NT2/D1 (cell line): ENCODE data around the gene CTAGE9.
"Not testable (repeated sequence)": the region's sequence is repeated elsewhere in the genome, so short reads cannot be mapped to it uniquely, and the experiment has no call there.

Source experiments
- DNase-seq: peaks from one replicate; pipeline ENCODE4 v3.0.0-alpha.2; 2011; ENCODE audit warnings: low read depth, low spot score
- H3K27me3 ChIP-seq: 2 replicates; pipeline ENCODE4 v1.6.0; 2011; ENCODE audit warnings: mild to moderate bottlenecking; ENCODE audit not compliant: insufficient read length, insufficient read depth
- H3K36me3 ChIP-seq: 2 replicates; pipeline ENCODE4 v1.6.1; 2011; ENCODE audit warnings: mild to moderate bottlenecking, low read length, mixed read lengths; ENCODE audit not compliant: insufficient read depth, insufficient read length
- H3K4me1 ChIP-seq: 2 replicates; pipeline ENCODE4 v1.5.1; 2011; ENCODE audit not compliant: insufficient read depth, insufficient read length
- H3K4me3 ChIP-seq: 2 replicates; pipeline ENCODE4 v1.5.1; 2011; ENCODE audit warnings: low read depth; ENCODE audit not compliant: insufficient read length
- H3K9ac ChIP-seq: 2 replicates; pipeline ENCODE4 v1.6.0; 2011; ENCODE audit warnings: low read depth; ENCODE audit not compliant: insufficient read length
- H3K9me3 ChIP-seq: 2 replicates; pipeline ENCODE4 v1.5.1; 2011; ENCODE audit warnings: mild to moderate bottlenecking, low read length; ENCODE audit not compliant: insufficient read depth
- SUZ12 ChIP-seq: IDR thresholded peaks from 2 replicates; pipeline ENCODE4 v1.6.1; 2011; ENCODE audit not compliant: insufficient read length, insufficient read depth; ENCODE audit errors: extremely low read depth
- YY1 ChIP-seq: IDR thresholded peaks from 2 replicates; pipeline ENCODE4 v1.6.1; 2011; ENCODE audit not compliant: insufficient read length, insufficient read depth
- ZNF274 ChIP-seq: IDR thresholded peaks from 2 replicates; pipeline ENCODE4 v1.6.1; 2011; ENCODE audit warnings: mild to moderate bottlenecking, low read depth, low read length

The CTAGE9 gene

DNA sequence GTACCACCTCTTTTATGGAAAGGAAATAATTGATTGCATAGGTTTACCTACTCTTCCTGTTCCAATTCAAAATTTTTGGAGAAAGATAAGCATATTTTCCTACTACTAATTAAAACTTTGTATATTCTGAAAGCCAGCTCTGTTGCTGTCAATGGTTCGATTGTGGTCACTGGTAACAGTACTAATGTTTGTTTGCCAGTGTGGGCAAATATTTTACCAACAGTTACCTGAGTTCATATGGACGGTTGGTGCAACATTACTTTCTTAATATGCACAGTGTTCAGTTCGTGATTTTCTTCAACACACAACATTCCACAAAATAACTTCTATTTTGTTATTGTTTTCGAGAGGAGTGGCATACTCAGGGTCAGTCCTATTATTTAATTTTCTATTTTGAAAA lies 17.1 kb upstream of the CTAGE9 start:
- no peaks in the 10 kb centered on the region for H3K36me3 ChIP-seq
- no peaks in the 10 kb centered on the region for H3K27me3 ChIP-seq
- no peak for DNase-seq
- peaks cover 15% of the 10 kb centered on the region for H3K9me3 ChIP-seq
- no peak for TF ChIP-seq ZNF274
- TF ChIP-seq SUZ12: no peak
- no peak for TF ChIP-seq YY1
- H3K9ac ChIP-seq: no peak overlapping the region
- H3K4me3 ChIP-seq: no peak overlapping the region
- H3K4me1 ChIP-seq: no peaks in the 10 kb centered on the region

DNA sequence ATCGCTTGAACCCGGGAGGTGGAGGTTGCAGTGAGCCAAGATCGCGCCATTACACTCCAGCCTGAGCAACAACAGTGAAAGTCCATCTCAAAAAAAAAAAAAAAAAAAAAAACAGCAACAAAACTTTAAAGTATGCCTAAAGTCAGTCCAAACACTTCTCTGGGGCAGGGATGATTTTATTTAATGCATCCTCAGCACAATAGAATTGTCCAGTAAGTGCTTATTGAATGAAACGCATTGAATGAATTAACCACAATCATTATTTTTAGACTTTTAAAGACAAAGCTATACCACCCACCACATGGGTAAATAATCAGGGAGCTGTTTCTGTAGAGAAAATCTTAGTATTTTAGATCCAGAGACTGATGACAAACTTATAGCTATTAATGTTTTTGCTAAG lies 16.6 kb upstream of the CTAGE9 start:
- H3K36me3 ChIP-seq: no peaks in the 10 kb centered on the region
- H3K9me3 ChIP-seq: peaks cover 15% of the 10 kb centered on the region
- no peak overlapping the region for H3K4me3 ChIP-seq
- DNase-seq: no peak
- TF ChIP-seq YY1: no peak
- TF ChIP-seq ZNF274: no peak
- TF ChIP-seq SUZ12: no peak
- no peak overlapping the region for H3K9ac ChIP-seq
- H3K4me1 ChIP-seq: no peaks in the 10 kb centered on the region
- no peaks in the 10 kb centered on the region for H3K27me3 ChIP-seq

DNA sequence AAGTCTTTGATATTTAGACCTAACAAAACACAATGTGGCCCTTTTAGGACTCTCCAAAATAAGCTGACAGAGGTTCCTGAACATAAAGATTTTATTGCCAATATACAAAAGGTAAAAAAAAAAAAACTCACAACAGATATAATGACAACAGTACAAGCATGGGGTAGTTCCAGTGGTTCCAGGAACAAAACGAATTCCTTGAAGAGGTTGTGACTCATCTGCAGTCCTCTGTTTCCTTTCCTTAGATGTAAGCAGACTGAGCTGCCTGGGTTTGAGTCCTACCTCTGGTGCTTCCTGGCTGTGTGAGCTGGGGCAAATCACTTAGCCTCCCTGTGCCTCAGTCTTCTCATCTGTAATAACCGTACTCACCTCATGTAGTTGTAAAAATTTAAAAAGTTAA lies 13.3 kb upstream of the CTAGE9 start:
- TF ChIP-seq ZNF274: no peak
- TF ChIP-seq SUZ12: no peak
- TF ChIP-seq YY1: no peak
- Histone ChIP-seq H3K9me3 (peaks cover 15% of the 10 kb centered on the region), H3K4me1 (no peaks in the 10 kb centered on the region), H3K27me3 (no peaks in the 10 kb centered on the region), H3K9ac (no peak overlapping the region), H3K36me3 (no peaks in the 10 kb centered on the region), H3K4me3 (no peak overlapping the region)
- DNase-seq: no peak

DNA sequence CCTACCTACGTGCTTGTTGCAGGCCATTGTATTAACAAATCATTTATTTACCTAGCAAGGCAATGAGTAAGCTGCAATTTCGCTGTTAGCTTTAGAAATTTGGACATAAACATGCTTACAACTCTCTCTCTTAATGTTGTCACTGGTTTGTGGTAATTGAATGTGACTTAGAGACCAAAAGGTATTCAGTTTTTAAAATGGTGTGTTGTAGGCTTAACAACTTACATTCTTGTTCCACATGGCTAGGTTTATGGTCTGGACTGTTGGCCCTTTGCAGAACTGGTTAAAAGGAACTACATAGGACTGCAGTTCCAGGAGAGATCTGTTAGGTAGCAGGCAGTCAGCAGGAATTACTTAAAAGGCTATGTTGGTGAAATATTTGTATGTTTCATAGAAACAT lies 10.3 kb upstream of the CTAGE9 start:
- TF ChIP-seq YY1 (no peak), ZNF274 (no peak), SUZ12 (no peak)
- Histone ChIP-seq H3K4me1 (no peaks in the 10 kb centered on the region), H3K9me3 (peaks cover 4% of the 10 kb centered on the region; the same call in 1 of the 2 replicates), H3K36me3 (no peaks in the 10 kb centered on the region), H3K27me3 (no peaks in the 10 kb centered on the region), H3K4me3 (no peak overlapping the region), H3K9ac (no peak overlapping the region)
- DNase-seq: no peak

DNA sequence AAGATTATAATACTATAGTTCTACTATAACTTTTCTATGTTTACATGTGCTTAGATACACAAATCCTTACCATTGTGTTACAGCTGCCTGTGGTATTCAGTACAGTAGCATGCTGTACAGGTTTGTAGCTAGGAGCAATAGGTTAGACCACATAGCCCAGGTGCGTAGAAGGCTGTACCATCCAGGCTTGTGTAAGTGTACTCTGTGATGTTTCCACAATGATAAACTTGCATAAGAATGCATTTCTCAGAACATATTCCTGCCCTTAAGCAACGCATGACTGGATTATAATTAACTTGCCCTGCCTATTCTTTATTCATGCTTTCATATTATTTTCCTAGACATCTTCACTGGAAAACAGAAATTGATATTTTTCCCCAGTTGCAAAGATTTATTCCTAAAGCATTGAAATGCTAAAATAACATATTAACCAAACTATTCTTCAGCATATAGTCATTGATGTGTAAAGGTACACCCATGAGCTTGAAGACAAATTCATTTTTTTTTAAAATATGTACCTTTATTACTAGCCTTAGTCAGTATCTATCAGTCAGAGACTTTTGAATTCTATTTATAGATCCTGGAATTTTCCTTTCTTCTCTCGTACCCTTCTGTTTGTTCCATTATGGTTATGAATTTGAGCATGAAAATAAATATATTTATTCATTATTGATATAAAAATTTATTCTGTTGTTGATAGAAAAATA lies 7.2 kb upstream of the CTAGE9 start:
- no peaks in the 10 kb centered on the region for H3K9me3 ChIP-seq
- no peak overlapping the region for H3K9ac ChIP-seq
- no peak for TF ChIP-seq YY1
- TF ChIP-seq SUZ12: no peak
- TF ChIP-seq ZNF274: no peak
- H3K36me3 ChIP-seq: no peaks in the 10 kb centered on the region
- H3K4me3 ChIP-seq: no peak overlapping the region
- no peak for DNase-seq
- no peaks in the 10 kb centered on the region for H3K4me1 ChIP-seq
- H3K27me3 ChIP-seq: no peaks in the 10 kb centered on the region

DNA sequence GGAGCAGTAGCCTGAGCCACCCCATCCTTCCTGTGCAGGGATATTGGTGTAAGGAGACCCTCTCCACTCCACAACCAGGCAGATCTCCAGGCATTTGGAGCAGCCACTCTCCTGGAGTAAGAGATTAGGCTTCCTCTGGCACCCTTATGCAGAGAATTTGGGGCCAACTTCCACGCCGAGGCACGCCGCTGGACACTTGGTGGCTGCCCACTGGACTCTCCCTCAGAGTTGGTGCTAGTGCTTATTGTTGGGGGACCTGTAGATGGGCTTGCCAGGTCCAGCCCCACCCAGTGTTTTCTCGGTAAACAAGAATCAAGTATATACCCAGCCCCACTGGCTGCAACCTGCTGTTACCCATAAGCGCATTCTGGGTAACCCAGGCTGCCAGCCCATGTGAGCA lies 4.8 kb upstream of the CTAGE9 start:
- not testable (repeated sequence) for H3K36me3 ChIP-seq, H3K9ac ChIP-seq, H3K4me1 ChIP-seq, H3K27me3 ChIP-seq, H3K9me3 ChIP-seq, H3K4me3 ChIP-seq, DNase-seq

DNA sequence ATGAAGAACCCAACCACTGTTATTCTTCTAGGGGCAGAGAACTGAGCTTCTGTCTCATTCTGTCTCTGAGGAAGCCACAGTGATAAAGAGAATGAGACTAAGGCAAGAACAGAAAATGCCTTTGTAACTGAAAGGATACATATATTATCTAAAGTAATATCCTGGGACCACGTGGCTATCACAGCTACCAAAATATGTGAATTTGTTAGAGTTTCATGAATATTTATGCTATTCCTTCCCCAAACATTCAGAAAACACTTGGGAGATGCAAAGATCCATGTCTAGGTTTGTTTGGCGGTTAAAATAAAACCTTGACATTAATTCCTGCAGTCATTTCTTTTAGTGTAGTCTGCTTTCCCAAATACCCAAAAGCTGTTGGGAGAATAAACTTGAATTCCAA lies 6.9 kb downstream of the CTAGE9 start:
- H3K9ac ChIP-seq, H3K9me3 ChIP-seq, H3K4me3 ChIP-seq, H3K4me1 ChIP-seq, H3K27me3 ChIP-seq, H3K36me3 ChIP-seq, DNase-seq: not testable (repeated sequence)

DNA sequence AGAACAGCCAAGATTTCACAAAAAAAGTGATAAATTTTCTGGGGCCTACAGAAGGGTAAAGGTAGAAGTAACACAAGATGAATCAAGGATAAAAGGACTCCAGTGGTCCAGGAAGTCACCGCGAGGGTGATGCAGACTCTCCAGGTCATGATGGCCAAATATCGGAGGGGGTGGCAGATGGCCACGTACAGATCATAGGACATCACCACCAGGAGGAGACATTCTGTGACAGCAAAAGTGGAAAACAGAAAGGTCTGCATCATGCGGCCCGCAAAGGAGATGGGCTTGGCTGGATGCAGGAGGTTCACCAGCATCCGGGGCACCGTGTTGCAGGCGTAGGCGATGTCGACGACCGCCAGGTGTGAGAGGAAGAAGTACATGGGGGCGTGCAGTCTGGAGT lies 10.0 kb downstream of the CTAGE9 start:
- H3K9ac ChIP-seq: not testable (repeated sequence)

More for the DNA sequence above, 10.0 kb downstream of the CTAGE9 start:
- not testable (repeated sequence) for H3K36me3 ChIP-seq, H3K9me3 ChIP-seq, H3K4me3 ChIP-seq, H3K27me3 ChIP-seq, DNase-seq, H3K4me1 ChIP-seq
